ENCODE results near the gene MUC4.
A peak's percentile ranks its signal among the peaks of the same experiment; 100 is the strongest.
"Not testable (repeated sequence)": the region's sequence is repeated elsewhere in the genome, so short reads cannot be mapped to it uniquely, and the experiment has no call there.

MUC4 gene

GRCh38 chr3:195824425-195825190 is 12.9 kb upstream of the MUC4 start:
- not testable (repeated sequence) for DNase-seq; H3K27ac Mint-ChIP-seq; ATAC-seq (replicated peaks); H3K4me1 Mint-ChIP-seq (ENCODE audit: low read depth in 2 of 2); H3K36me3 Mint-ChIP-seq (ENCODE audit: insufficient read depth); H3K4me3 Mint-ChIP-seq; H3K9me3 Mint-ChIP-seq
- H3K27me3 Mint-ChIP-seq = peaks cover 20 to 39% of the 10 kb centered on the region in 2 donors

- DNase-seq = no peak
- ATAC-seq (replicated peaks) = no peak
- Mint-ChIP-seq H3K4me3 (no peak overlapping the region), H3K36me3 (ENCODE audit: insufficient read depth) (no peaks in the 10 kb centered on the region), H3K27ac (no peak overlapping the region), H3K9me3 (no peaks in the 10 kb centered on the region), H3K27me3 (peaks cover 20 to 39% of the 10 kb centered on the region in 2 donors), H3K4me1 (ENCODE audit: low read depth in 2 of 2) (no peaks in the 10 kb centered on the region)
These were observed 12.3 kb upstream of the MUC4 start for GRCh38 chr3:195823999-195824398.

GRCh38 chr3:195823280-195823679 is 11.6 kb upstream of the MUC4 start:
- Mint-ChIP-seq H3K27ac (no peak overlapping the region), H3K9me3 (no peaks in the 10 kb centered on the region), H3K4me1 (ENCODE audit: low read depth in 2 of 2) (no peaks in the 10 kb centered on the region), H3K27me3 (peaks cover 20 to 39% of the 10 kb centered on the region in 2 donors), H3K4me3 (no peak overlapping the region), H3K36me3 (ENCODE audit: insufficient read depth) (no peaks in the 10 kb centered on the region)
- DNase-seq (no peak), ATAC-seq (replicated peaks) (no peak)

GRCh38 chr3:195822131-195822696 is 10.5 kb upstream of the MUC4 start:
- DNase-seq (no peak), ATAC-seq (replicated peaks) (no peak)
- Mint-ChIP-seq H3K27me3 (peaks cover 20 to 39% of the 10 kb centered on the region in 2 donors), H3K27ac (no peak overlapping the region), H3K9me3 (no peaks in the 10 kb centered on the region), H3K4me1 (ENCODE audit: low read depth in 2 of 2) (peaks cover 0 to 5% of the 10 kb centered on the region in 2 donors), H3K4me3 (no peak overlapping the region), H3K36me3 (ENCODE audit: insufficient read depth) (no peaks in the 10 kb centered on the region)

- ATAC-seq (replicated peaks) (no peak), DNase-seq (no peak)
- H3K27ac Mint-ChIP-seq = no peak overlapping the region
- H3K27me3 Mint-ChIP-seq = peaks cover 20 to 39% of the 10 kb centered on the region in 2 donors
- no peaks in the 10 kb centered on the region for H3K9me3 Mint-ChIP-seq
- no peaks in the 10 kb centered on the region for H3K36me3 Mint-ChIP-seq (ENCODE audit: insufficient read depth)
- peaks cover 0 to 6% of the 10 kb centered on the region in 2 donors for H3K4me1 Mint-ChIP-seq (ENCODE audit: low read depth in 2 of 2)
- no peak overlapping the region for H3K4me3 Mint-ChIP-seq
These were observed 9.8 kb upstream of the MUC4 start for GRCh38 chr3:195821403-195822130.

GRCh38 chr3:195820901-195821300 is 9.2 kb upstream of the MUC4 start:
- DNase-seq = no peak
- H3K27me3 Mint-ChIP-seq = peaks cover 20 to 39% of the 10 kb centered on the region in 2 donors
- peaks cover 0 to 6% of the 10 kb centered on the region in 2 donors for H3K4me1 Mint-ChIP-seq (ENCODE audit: low read depth in 2 of 2)
- H3K9me3 Mint-ChIP-seq = no peaks in the 10 kb centered on the region
- ATAC-seq (replicated peaks) = no peak
- H3K36me3 Mint-ChIP-seq (ENCODE audit: insufficient read depth) = no peaks in the 10 kb centered on the region
- H3K4me3 Mint-ChIP-seq = no peak overlapping the region
- no peak overlapping the region for H3K27ac Mint-ChIP-seq

GRCh38 chr3:195820186-195820585 is 8.5 kb upstream of the MUC4 start:
- DNase-seq (no peak), ATAC-seq (replicated peaks) (no peak)
- Mint-ChIP-seq H3K4me1 (ENCODE audit: low read depth in 2 of 2) (peaks cover 0 to 6% of the 10 kb centered on the region in 2 donors), H3K4me3 (no peak overlapping the region), H3K9me3 (no peaks in the 10 kb centered on the region), H3K27ac (no peak overlapping the region), H3K36me3 (ENCODE audit: insufficient read depth) (no peaks in the 10 kb centered on the region), H3K27me3 (peaks cover 20 to 32% of the 10 kb centered on the region in 2 donors)

- DNase-seq (no peak), ATAC-seq (replicated peaks) (no peak)
- peak overlapping the region in 1 of 2 donors; percentile 47 for H3K27ac Mint-ChIP-seq
- no peak overlapping the region for H3K4me3 Mint-ChIP-seq
- no peaks in the 10 kb centered on the region for H3K36me3 Mint-ChIP-seq (ENCODE audit: insufficient read depth)
- peaks cover 0 to 6% of the 10 kb centered on the region in 2 donors for H3K4me1 Mint-ChIP-seq (ENCODE audit: low read depth in 2 of 2)
- H3K9me3 Mint-ChIP-seq = no peaks in the 10 kb centered on the region
- peaks cover 12 to 22% of the 10 kb centered on the region in 2 donors for H3K27me3 Mint-ChIP-seq
These were observed 6.6 kb upstream of the MUC4 start for GRCh38 chr3:195818301-195818700.

GRCh38 chr3:195817578-195818135 is 5.9 kb upstream of the MUC4 start:
- ATAC-seq (replicated peaks) (no peak), DNase-seq (no peak)
- Mint-ChIP-seq H3K27me3 (peaks cover 11 to 22% of the 10 kb centered on the region in 2 donors), H3K4me1 (ENCODE audit: low read depth in 2 of 2) (peaks cover 0 to 6% of the 10 kb centered on the region in 2 donors), H3K9me3 (no peaks in the 10 kb centered on the region), H3K27ac (peak overlapping the region; percentile 47 to 67), H3K36me3 (ENCODE audit: insufficient read depth) (no peaks in the 10 kb centered on the region), H3K4me3 (no peak overlapping the region)

- not testable (repeated sequence) for H3K9me3 Mint-ChIP-seq; ATAC-seq (replicated peaks); DNase-seq; H3K4me3 Mint-ChIP-seq; H3K36me3 Mint-ChIP-seq (ENCODE audit: insufficient read depth); H3K4me1 Mint-ChIP-seq (ENCODE audit: low read depth in 2 of 2)
- peak overlapping the region; percentile 47 to 67 for H3K27ac Mint-ChIP-seq
- H3K27me3 Mint-ChIP-seq = peaks cover 4 to 22% of the 10 kb centered on the region in 2 donors
These were observed 4.7 kb upstream of the MUC4 start for GRCh38 chr3:195816276-195816913.

- H3K27ac Mint-ChIP-seq = peak overlapping the region in 1 of 2 donors; percentile 52
- peaks cover 13 to 27% of the 10 kb centered on the region in 2 donors for H3K27me3 Mint-ChIP-seq
- peak in 2 of 3 experiments; percentile 7 to 13 for DNase-seq
- no peaks in the 10 kb centered on the region for H3K9me3 Mint-ChIP-seq
- no peak overlapping the region for H3K4me3 Mint-ChIP-seq
- peaks cover 0 to 6% of the 10 kb centered on the region in 2 donors for H3K4me1 Mint-ChIP-seq (ENCODE audit: low read depth in 2 of 2)
- ATAC-seq (replicated peaks) = peak; percentile 68
- no peaks in the 10 kb centered on the region for H3K36me3 Mint-ChIP-seq (ENCODE audit: insufficient read depth)
These were observed 3.5 kb upstream of the MUC4 start for GRCh38 chr3:195815169-195815771.

GRCh38 chr3:195813916-195814640 is 2.3 kb upstream of the MUC4 start:
- Mint-ChIP-seq H3K4me3 (no peak overlapping the region), H3K4me1 (ENCODE audit: low read depth in 2 of 2) (peaks cover 0 to 6% of the 10 kb centered on the region in 2 donors), H3K27ac (no peak overlapping the region), H3K36me3 (ENCODE audit: insufficient read depth) (no peaks in the 10 kb centered on the region), H3K9me3 (no peaks in the 10 kb centered on the region), H3K27me3 (peaks cover 13 to 27% of the 10 kb centered on the region in 2 donors)
- DNase-seq (no peak), ATAC-seq (replicated peaks) (no peak)
